ENCODE measurements around the gene COX7A2L.
"Not testable (repeated sequence)": the region's sequence is repeated elsewhere in the genome, so short reads cannot be mapped to it uniquely, and the experiment has no call there.

COX7A2L gene

GRCh38 chr2:42366411-42366810 lies 5.4 kb upstream of the COX7A2L start:
- no peak for DNase-seq

- no peak for DNase-seq
Observed at GRCh38 chr2:42364658-42365057, 3.6 kb upstream of the COX7A2L start.

- no peak for DNase-seq
Observed at GRCh38 chr2:42363413-42363812, 2.4 kb upstream of the COX7A2L start.

DNA sequence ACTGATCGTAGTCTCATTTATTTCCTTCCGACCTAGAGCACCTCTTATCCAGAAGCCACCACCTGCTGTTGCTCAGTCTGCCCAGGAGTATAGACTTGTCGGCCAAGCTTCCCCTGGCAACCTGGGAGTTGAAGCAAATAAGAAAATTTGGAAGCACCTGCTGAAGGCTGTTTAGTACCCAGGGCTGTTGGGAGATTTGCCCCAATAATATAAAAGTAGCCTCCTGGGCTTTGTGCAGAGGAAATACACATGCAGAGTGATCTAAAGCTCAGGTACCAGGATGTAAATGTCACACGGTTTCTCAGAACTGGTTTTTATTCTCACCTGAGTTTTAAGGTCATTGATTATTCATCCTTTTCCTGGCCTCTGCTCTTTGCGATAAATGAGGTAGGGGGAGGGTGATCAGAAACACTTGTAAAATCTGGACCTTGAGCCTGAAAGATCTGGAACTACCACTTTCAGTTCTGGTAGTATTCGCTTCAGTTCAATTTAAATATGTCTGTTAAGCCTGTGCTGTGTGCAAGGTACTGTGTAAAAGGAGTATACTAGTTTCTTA lies 789 bp upstream of the COX7A2L start:
- no peak for DNase-seq

DNA sequence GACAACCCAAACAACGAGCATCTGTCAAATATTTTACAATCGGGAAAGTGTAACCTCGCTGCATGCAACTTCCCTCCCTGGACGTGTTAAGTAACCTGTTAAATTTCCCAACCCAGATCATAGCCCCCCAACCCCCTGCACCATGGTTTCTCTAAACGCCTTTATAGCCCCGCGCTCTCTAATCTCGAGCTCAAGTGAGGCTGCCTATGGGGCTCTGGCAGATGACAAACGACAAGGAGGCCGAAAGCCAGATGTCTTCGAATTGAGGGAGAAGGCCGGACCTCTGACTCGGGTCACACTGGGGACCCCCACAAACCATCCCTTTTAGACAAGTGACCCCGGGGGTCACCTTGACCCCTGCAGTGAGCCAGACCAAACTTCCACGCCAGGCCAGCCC lies 526 bp downstream of the COX7A2L start:
- no peak for DNase-seq

DNA sequence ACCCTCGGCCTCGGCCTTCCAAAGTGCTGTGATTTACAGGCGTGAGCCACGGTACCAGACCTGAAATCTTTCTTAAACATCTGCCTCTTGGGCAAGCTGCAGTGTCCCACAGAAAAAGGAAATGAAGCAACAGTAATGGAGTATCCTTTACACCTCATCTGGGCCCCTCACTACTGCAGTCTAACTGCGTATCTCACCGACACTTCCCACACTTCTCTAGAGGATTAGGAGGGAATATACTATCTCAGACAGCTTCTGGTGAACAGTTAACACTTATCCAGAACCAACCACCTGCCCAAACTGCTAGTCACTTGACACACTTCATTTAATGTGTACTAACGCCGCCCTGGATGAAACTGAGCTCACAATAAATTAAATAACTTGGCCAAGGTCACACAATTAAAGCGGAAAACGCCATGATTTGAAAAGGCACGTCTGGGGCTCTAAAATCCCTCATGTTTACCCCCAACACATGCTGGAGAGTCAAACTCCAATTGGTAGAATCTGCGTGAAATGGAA lies 993 bp downstream of the COX7A2L start:
- DNase-seq: no peak

DNA sequence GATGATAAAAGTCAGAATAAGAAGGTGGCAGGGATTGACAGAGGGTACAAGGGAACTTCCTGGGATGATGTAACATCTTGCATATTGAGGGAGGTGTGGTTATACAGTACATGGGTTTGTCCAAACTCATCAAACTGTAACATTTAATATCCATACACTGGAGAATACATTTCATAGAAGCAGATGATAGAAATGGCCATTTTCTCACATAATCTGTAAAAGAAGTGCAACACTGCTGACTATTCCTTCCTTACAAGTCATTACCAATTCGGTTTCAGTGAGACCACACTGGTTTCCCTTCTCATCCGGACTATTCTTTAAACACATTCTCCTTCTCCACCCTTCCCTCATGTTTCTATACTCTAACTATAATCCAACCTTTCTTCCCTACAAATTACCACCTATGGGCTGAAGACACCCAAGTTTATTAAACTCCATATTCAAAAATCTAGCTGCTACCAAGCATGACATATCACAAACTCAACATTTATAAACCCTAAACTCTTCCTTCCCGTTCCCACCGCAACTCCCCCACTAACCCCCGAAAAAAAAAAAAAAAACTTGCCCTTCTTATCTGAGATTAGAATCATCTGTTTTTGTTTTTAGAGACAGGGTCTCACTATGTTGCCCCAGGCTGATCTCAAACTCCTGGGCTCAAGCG lies 1.6 kb downstream of the COX7A2L start:
- DNase-seq: no peak

GRCh38 chr2:42353792-42354429 lies 7.1 kb downstream of the COX7A2L start:
- DNase-seq: no peak

DNA sequence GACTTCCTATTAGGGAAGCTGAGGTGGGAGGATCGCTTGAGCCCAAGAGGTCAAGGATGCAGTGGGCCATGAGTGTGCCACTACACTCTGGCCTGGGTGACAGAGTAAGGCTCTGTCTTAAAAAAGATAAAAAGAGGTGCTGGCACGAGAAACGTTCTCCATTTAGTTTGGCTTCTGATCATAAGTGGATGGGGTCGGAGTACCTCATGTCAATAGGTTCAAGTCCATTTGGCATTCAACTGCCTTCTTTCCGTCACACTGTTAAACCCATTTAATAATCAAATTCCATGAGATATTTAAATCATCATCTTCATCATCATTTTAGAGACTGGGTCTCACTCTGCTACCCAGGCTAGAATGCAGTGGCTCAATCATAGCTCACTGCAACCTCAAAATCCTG lies 9.2 kb downstream of the COX7A2L start:
- no peak for DNase-seq

DNA sequence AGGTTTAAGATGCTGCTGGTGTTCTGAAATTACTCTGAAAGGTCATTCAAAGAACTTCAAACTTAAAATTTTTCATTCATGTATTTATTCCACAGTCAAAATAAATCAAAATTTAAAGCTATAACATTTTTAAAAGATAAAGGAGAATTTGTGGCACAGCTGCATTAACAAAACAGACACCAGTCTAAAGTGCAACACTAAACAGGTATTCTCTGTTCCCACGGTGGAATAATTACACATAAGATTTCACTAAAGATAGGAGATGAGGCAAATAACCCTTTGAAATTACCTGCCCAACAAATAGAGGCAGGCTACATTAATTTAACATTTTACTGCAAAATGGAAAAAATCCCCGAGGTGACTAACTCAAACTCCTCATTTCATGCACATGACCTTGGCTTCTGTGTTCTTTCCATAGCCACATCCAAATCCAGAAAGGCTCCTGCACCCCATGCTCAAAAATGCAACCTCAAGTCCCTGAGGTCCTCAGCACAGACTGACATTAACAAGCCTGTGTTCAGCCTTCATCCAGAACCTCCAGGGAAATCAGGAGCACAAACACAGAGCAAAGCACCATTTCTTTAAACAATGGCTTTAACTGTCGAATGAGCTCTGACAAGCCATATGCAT lies 10.5 kb downstream of the COX7A2L start:
- DNase-seq: no peak

- no peak for DNase-seq
Observed at GRCh38 chr2:42348113-42348805, 12.8 kb downstream of the COX7A2L start.

GRCh38 chr2:42347518-42347917 lies 13.5 kb downstream of the COX7A2L start:
- not testable (repeated sequence) for DNase-seq

GRCh38 chr2:42346856-42347255 lies 14.2 kb downstream of the COX7A2L start:
- DNase-seq: not testable (repeated sequence)

- no peak for DNase-seq
Observed at GRCh38 chr2:42345986-42346385, 15.0 kb downstream of the COX7A2L start.

GRCh38 chr2:42342795-42343241 lies 18.2 kb downstream of the COX7A2L start:
- DNase-seq: no peak

- DNase-seq: no peak
Observed at GRCh38 chr2:42342061-42342794, 18.8 kb downstream of the COX7A2L start.

DNA sequence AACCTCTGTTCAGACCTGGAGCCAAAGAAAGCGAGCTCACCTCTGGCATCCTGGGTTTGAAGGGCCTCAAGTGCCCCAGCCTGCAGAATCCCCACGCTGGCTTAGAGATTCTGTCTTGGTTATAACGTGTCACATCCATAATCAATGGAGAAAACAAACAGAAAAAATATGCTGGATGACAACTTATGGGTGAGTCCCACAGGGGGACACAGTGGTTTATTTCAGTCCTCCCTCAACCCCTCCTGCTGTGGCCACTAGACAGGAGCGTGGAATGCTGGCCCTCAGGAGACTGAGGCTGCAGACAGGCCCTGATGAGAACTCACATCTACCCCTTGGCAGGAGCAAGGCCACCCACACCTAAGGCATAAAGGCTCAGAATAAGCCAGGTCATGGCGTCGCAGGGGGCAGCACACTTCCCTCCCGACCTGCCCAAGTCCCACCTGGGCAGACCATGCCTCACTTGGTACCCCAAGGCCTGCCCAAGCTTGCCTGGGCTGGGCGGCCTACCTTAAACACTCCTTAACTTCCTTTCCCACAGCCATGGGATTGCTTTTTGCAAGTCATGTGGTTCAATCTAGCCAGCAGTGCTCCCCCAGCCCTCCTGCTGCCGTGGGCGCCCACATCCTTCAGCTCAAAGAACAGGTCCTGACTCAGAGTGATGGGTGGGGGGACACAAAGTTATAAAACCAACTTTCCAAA lies 19.9 kb downstream of the COX7A2L start:
- no peak for DNase-seq

DNA sequence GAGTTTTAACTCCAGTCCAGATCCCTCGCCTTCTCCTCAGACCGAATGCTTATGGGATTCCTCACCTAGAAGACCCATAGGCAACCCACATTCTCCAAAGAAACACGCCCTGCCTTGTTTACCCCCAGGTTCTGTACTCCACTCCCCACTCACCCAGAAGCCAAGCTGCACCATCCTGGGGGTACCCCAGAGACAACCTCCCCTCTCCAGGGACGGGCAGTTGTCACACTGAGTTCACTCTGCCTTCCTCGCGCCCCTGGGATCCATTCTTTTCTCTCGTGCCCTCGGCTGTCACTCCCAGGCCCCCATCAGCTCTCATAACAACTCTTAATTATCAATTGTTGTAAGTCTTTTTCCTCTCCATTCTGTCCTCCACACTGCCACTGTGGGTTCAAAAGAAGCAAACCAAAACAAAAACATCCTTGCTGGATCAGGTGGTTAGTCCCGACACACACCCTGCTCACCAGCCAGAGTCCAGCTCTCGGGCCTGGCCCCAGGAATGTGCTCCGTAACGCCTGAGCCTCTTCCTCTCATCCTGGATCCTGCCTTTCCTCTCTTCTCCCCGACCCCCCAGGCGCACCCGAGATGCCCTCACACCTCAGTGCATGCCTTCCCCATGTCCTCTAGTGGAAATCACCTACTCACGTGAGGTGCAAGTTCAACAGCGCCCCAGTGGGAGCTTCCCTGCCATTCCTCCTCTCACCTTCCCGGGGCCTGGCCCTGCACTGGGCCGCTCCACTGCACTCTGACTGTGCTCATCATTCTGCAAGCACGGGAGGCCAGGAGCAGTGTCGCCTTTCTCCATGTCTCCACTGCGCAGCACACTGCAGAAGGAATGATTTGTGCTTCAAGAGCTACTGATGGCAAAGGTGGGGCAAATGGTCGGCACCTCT lies 20.7 kb downstream of the COX7A2L start:
- DNase-seq: no peak

DNA sequence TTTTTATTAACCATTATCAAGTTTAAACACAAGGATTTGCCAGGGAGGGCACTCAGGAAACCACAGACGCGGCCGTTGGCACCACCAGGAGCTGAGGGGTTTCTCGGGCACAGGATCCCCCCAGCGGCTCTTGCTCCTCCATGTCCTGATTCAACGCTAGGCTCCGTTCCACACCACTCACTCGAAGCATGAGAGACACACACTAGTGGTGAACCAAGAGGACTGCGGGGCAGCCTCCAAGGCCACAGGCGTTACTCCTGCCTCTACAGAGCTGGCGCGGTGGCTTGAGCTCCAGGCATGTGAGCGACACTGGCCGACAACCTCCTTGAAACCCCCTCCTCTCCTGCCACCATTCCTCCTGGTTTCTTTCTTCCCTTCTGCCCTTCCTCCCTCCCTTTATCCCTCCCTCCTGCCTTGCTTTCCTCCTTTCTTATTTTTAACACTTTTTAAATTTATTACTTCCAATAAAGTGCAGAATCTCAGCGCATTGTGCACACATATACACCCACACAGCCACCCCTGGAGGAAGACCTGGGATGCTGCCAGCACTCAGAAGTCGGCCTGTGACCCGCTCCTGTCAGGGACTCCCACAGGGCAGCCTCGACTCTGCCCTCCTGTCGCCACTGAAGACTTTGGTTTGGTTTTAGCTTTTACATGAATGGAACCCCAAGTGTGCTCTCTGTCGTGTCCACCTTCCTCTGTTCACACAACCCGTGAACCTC lies 21.7 kb downstream of the COX7A2L start:
- no peak for DNase-seq
